ENCODE results near the gene UEVLD. TPM values are rescaled to one million over a fixed set of nuclear protein-coding genes. Genes with fewer than 3 reads are reported as not detected.
A peak's percentile ranks its signal among the peaks of the same experiment; 100 is the strongest.

Gene UEVLD
- total RNA-seq, 2 donors from 2014 or later: 19.7 to 20.7 TPM

GRCh38 chr11:18612394-18612793, 23.9 kb upstream of the UEVLD start:
- TF ChIP-seq CTCF (IDR thresholded peaks at IDR 0.05): no peak
- H3K4me1 ChIP-seq: peaks cover 0 to 10% of the 10 kb centered on the region in 2 donors
- H3K9me3 ChIP-seq: no peaks in the 10 kb centered on the region
- no peaks in the 10 kb centered on the region for H3K27me3 ChIP-seq
- H3K27ac ChIP-seq: no peak overlapping the region
- H3K4me3 ChIP-seq: no peak overlapping the region
- H3K36me3 ChIP-seq: peaks cover 55% of the 10 kb centered on the region
- DNase-seq (ENCODE audit: low spot score): no peak

GRCh38 chr11:18611196-18611595, 22.7 kb upstream of the UEVLD start:
- Histone ChIP-seq H3K4me3 (no peak overlapping the region), H3K9me3 (no peaks in the 10 kb centered on the region), H3K36me3 (peaks cover 53% of the 10 kb centered on the region), H3K27ac (no peak overlapping the region), H3K27me3 (no peaks in the 10 kb centered on the region), H3K4me1 (peaks cover 0 to 10% of the 10 kb centered on the region in 2 donors)
- DNase-seq (ENCODE audit: low spot score): no peak
- TF ChIP-seq CTCF (IDR thresholded peaks at IDR 0.05): no peak

- Histone ChIP-seq H3K27me3 (no peaks in the 10 kb centered on the region), H3K9me3 (no peaks in the 10 kb centered on the region), H3K4me3 (no peak overlapping the region), H3K36me3 (peaks cover 35% of the 10 kb centered on the region), H3K27ac (peak overlapping the region in 1 of 2 donors; percentile 25), H3K4me1 (peaks cover 0 to 10% of the 10 kb centered on the region in 2 donors)
- TF ChIP-seq CTCF (IDR thresholded peaks at IDR 0.05): no peak
- no peak for DNase-seq (ENCODE audit: low spot score)
These were observed 19.8 kb upstream of the UEVLD start for GRCh38 chr11:18608376-18608775.

- Histone ChIP-seq H3K4me1 (peaks cover 0 to 14% of the 10 kb centered on the region in 2 donors), H3K4me3 (no peak overlapping the region), H3K27ac (peak overlapping the region; percentile 25 to 69), H3K36me3 (peaks cover 9% of the 10 kb centered on the region), H3K9me3 (no peaks in the 10 kb centered on the region), H3K27me3 (no peaks in the 10 kb centered on the region)
- no peak for TF ChIP-seq CTCF (IDR thresholded peaks at IDR 0.05)
- no peak for DNase-seq (ENCODE audit: low spot score)
These were observed 12.5 kb upstream of the UEVLD start for GRCh38 chr11:18600915-18601569.

GRCh38 chr11:18599739-18600230, 11.3 kb upstream of the UEVLD start, which contains the start of gene MISFA:
Gene MISFA (plus strand): TSS chr11:18599789. CDS start chr11:18599929, 140 bp downstream.
- peak within 1 kb of the TSS in 1 of 2 donors; percentile 69 for H3K27ac ChIP-seq
- no peak for DNase-seq (ENCODE audit: low spot score)
- no peaks in the 10 kb centered on the region for H3K9me3 ChIP-seq
- peaks cover 13% of the 10 kb centered on the region for H3K36me3 ChIP-seq
- H3K4me3 ChIP-seq: no peak within 1 kb of the TSS
- peaks cover 0 to 14% of the 10 kb centered on the region in 2 donors for H3K4me1 ChIP-seq
- no peaks in the 10 kb centered on the region for H3K27me3 ChIP-seq
- TF ChIP-seq CTCF (IDR thresholded peaks at IDR 0.05): no peak

Measured in right atrium auricular region (tissue), 2 donors.